COLO668 (cell line): ENCODE data around the gene F11.
"Not testable (repeated sequence)": the region's sequence is repeated elsewhere in the genome, so short reads cannot be mapped to it uniquely, and the experiment has no call there.

Experiments used
- DNase-seq: peaks from one replicate; lab custom pipeline; 2025; ENCODE audit not compliant: unreplicated experiment; lab: John Stamatoyannopoulos, UW

The F11 gene

DNA sequence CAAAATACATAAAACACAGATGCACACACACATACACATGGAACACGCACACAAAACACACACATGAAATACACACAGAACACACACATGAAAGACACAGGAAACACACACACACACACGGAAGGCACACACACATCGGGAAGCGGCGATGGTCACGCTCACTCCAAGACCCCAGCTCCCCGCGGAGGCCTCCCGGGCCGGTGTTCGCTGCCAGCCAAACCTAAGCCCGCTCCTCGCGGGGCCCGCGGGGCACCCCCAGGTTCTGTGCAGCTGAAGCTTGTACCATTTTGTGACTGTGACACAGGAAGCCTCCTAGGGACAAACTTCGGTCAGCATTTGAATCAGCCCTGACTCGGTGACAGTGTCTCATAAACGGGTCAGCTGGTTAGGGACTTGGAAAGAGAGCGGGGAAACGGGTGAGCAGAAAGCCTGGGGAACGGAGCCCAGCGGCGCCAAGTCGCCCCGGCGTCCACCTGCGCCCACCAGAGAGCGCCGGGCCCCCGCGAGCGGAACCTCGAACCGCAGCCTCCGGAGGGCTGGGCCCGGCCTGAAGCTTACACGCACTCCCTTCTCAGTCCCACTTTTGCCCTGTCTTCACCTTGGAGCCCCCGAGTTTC lies 32.1 kb downstream of the F11 start:
- DNase-seq, result no peak

DNA sequence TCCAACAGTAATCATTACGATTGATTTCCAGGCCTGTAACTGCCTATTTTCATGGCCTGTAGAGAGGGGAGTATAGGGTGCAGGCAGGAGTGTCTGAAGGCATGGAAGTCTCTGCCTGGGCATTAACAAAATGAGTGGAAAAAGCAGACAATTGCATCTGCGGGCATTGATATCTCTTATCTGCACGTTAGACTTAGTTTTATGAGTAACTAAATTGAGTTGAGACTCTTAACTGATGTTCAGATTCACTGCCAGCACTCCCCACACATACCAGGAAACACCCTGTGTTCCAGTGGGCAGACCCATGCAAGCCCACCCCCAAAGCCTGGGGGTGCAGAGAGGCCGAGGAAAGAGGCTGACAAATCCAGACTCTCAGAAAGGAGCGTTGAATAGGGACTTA lies 33.3 kb downstream of the F11 start:
- no peak for DNase-seq

DNA sequence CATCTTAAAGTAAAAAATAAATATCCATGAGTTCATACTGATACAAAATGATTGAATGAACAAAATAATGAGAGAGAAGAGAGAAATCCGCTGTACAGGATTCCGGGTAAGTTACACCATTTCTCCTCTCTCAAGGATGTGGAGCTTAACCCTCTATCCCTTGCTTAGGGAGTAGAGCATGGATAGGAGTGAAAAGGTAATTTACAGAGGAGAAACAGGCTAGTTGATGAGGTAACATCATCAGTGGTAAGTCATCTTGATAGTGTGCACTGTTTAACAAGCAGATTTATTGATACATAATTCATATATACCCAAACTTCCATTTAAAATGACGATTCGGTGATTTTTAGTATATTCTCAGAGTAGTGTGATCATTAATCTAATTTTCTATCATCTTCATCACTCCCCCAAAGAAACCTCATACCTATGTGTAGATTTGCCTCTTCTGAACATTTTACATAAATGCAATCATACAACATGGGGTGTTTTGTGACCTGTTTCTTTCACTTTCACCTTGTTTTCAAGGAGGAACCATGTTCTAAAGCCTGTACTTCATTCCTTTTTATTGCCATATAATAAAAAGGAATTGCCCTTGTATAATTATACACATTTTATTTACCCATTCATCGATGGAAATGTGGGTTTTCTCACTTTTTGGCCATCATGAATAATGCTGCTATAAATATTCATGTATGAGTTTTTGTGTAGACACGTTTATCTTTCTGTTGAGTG lies 34.8 kb downstream of the F11 start:
- DNase-seq, result no peak

DNA sequence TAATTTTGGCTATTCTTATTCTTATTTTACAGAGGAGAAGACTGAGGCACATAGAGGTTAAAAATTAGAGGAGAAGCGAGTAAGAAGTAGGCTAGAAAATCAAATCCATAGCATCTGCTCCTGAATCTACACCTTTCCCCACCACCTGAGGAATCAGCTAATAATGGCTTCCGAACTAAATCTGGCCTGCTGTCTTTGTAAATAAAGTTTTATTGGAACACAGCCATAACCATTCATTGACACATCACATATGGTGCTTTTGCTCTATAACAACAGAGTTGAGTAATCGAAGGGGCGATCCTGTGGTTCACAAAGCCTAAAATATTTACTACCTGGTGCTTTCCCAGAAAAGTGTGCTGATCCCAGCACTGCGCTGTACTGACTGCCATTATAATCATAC lies 38.2 kb downstream of the F11 start:
- DNase-seq, result no peak

DNA sequence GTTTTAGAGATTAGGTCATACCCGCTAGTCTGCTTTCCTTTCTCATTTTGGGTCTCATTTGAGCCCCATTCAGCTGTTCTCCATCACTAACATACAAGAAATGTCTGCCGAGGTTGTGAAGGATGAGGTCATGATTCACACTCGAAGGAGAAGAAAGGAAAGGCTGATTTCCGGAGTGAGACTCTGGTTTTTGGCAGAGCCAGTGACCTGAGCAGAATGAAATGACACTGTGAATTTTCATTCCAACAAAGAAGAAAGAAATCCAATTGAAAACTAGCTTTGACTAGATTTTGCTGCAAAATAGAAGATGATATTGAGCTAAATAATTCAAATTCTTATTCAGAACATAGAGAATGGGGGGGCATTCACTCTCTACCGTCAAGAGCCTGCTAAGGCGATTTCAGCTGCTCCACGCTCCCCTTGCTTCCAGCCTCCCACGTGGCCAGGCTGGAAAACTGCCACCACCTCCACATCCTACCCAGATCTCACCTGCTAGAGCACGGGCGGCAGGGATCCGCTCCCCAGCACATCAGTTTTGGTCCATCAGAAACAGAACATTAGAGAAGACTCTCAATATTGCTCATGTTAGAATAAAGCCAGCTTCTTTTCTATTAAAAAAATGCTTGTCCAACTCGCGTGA lies 39.0 kb downstream of the F11 start:
- DNase-seq, result no peak

DNA sequence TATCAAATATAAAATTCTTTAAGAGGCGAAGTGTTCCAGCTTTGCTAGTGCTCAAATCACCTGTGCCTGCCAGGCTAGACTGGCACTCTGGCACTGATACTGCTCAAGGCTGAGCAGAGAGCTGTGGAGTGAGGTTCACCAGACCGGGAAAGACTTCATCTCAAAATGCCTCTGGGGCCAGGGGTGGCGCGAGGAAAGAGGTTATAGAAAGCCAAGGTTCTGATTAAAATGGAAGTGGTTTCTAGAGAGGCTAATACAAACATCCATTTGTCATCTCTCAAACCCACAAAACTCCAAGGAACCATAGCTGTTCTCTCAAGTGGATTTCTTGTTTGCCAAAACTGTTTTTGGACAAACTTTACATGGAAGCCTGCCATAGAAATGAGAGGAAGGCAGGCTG lies 41.5 kb downstream of the F11 start:
- no peak for DNase-seq

DNA sequence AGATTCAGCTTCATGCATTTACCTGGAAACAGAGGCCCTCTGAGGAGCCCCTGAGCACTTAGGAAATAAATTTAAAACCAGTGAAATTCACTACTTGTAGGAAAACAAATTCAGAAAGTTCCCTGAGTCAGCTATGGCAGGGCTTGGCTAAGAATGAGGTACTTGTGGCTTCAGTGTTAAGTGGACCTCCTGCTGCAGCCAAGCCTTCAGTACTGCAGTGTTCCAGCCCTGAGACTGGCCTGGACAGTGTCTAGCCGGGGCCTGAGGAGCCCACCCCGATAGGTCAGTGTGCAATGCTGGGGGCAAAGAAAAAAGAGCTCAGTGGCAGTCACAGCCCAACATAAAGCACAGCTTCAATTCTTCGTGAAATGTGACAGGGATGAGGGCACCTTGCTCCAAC lies 41.9 kb downstream of the F11 start:
- DNase-seq, result no peak

DNA sequence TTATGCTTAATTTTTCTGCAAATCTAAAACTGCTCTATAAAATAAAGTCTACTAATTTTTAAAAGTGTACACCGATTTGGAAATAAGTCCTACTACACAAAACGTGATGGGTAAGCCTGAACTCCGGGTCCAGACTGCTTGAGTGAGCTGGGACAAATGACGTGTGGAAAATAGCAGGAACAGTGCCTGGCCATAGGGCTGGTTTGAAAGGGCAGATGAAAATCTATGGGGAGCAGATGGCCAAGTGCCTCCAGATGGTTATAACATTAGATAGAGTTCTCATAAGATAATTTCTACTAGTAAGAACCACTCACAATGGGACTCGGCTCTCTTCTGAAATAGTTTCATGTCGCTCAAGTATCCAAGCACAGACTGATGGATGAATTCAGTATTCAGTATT lies 52.5 kb downstream of the F11 start:
- no peak for DNase-seq

DNA sequence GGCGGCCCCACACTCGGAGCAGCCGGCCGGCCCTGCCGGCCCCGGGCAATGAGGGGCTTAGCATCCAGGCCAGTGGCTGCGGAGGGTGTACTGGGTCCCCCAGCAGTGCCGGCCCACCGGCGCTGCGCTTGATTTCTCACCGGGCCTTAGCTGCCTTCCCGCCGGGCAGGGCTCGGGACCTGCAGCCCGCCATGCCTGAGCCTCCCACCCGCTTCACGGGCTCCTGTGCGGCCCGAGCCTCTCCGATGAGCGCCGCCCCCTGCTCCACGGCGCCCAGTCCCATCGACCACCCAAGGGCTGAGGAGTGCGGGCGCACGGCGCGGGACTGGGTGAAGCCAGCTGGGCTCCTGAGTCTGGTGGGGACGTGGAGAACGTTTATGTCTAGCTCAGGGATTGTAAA lies 58.7 kb downstream of the F11 start:
- not testable (repeated sequence) for DNase-seq

DNA sequence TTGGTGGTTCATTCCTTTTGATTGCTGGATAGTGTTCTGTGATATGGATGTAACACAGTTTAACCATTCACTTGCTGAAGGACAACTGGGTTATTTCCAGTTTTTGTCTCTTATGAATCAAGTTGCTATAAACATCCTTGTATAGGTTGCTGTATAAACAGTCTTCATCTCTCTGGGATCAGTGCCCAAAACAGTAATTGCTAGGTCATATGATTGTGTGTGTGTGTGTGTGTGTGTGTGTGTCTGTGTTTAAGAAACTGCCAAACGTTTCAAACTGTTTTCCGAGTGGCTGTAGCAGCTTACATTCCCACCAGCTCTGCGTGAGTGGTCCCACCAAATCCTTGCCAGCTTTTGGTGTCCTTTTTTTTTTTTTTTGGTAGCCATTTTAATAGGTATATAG lies 60.4 kb downstream of the F11 start:
- DNase-seq, result no peak

DNA sequence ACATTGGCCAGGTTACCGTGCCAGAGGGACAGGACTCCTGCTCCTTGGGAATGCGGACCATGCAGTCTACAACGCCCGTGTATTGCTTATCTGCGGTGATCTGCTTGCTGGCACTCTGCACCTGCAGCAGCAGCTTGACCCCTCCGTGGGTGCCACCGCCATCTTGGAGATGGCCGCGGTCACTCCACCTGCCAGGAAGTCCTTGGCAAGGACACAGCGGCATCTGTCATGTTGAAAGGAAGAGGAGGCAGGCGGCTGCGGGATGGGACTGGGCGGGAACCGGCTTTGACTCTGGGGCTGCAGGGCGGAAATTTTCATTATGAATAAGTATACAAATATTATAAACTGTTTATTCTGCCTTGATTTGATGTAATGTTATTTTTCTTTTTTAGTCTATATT lies 63.4 kb downstream of the F11 start:
- DNase-seq, result no peak

DNA sequence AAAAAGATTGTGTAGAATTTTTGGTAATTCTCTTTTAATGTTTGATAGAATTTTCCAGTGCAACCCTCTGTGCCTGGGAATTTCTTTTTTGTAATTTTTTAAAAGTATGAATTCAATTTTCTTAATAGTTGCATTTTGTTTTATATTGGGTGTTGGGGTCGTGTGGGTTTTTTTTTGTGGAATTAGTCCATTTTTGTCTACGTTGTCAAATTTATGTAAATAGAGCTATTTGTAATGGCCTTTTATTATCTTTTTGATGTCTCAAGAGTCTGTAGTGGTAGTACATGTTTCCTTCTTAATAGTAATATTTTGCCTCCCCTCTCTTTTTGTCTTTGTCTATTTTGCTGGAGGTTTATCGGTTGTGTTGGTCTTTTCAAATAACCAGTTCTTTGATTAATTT lies 64.4 kb downstream of the F11 start:
- DNase-seq, result no peak

DNA sequence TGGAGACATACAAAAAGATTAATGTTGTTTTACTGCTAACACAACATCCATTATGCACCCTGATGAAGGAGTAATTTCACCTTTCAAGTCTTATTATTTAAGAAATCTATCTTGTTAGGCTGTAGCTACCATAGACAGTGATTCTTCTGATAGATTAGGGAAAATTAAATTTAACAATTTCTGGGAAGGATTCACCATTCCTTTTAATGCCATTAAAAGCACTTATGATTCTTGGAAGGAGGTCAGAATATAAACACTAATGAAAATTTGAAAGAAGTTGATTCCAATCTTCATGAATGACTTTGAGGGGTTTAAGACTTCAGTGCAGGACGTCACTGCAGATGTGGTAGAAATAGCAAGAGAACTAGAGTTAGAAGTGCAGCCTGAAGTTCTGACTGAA lies 69.8 kb downstream of the F11 start:
- DNase-seq, result no peak
